AG08395 (cell line): ENCODE results near the gene OPN1MW2.
"Not testable (repeated sequence)": the region's sequence is repeated elsewhere in the genome, so short reads cannot be mapped to it uniquely, and the experiment has no call there.

Experiments
- DNase-seq: peaks from one replicate; pipeline ENCODE4 v3.0.0; 2012; ENCODE audit warnings: mixed read lengths, low spot score

Gene OPN1MW2

DNA sequence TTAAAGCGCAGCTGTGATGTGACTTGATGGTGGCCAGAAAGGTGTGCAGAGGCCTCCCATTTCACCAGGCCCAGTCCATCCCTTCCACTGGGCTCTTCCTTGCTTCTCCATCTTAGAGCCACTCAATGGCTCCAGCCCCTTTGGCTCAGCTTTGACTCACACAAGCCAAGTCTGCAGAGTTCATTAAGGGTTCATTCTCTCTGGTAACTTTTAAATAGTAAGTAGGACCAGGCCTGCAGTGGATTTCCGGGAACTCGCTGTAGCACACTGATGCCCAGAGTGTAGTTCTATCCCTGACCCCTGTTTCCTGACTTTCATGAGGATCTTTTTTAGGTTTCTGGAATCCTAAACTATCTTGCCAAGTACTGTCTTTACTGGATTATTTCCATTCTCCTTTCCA, 49.7 kb downstream of the OPN1MW2 start:
- not testable (repeated sequence) for DNase-seq
